Fibroblast of lung (primary cell): Measurements from ENCODE around the gene ZNF580. TPM values are rescaled to one million over a fixed set of nuclear protein-coding genes. Genes with fewer than 3 reads are reported as not detected.

Source experiments
- DNase-seq, 2 donors: peaks; one replicate each; pipeline versions ENCODE4 v3.0.0 to v3.0.0-alpha.2; 2010; ENCODE audit warnings: low read depth in 2 of 2
- H2AFZ ChIP-seq: 2 replicates; pipeline ENCODE4 v1.5.1; 2012; ENCODE audit warnings: low read length, control low read depth, inconsistent platforms
- H3K27ac ChIP-seq: 2 replicates; pipeline ENCODE4 v1.5.1; 2011; ENCODE audit warnings: low read length, control low read depth; ENCODE audit not compliant: insufficient read depth
- H3K27me3 ChIP-seq: 2 replicates; pipeline ENCODE4 v1.5.1; 2011; ENCODE audit warnings: mild to moderate bottlenecking, low read length; ENCODE audit not compliant: control insufficient read depth, insufficient read depth
- H3K36me3 ChIP-seq: 2 replicates; pipeline ENCODE4 v1.5.1; 2011; ENCODE audit warnings: low read length; ENCODE audit not compliant: control insufficient read depth, insufficient read depth
- H3K4me1 ChIP-seq: 2 replicates; pipeline ENCODE4 v1.5.1; 2011; ENCODE audit warnings: low read length; ENCODE audit not compliant: control insufficient read depth, insufficient read depth; ENCODE audit errors: extremely low read depth
- H3K4me2 ChIP-seq: 2 replicates; pipeline ENCODE4 v1.5.1; 2011; ENCODE audit warnings: low read length, control low read depth; ENCODE audit not compliant: insufficient read depth; ENCODE audit errors: extremely low read depth
- H3K4me3 ChIP-seq, 4 experiments: fragments of 200-600 bp in 1 of 4; sonication (generic) in 1 of 4; replicated peaks in 1 of 4; 2 replicates each; pipeline ENCODE4 v1.5.1; 2011 to 2016; ENCODE audit warnings: low read length in 4 of 4, low read depth in 3 of 4, mild to moderate bottlenecking in 3 of 4, control low read depth in 2 of 4, inconsistent platforms in 1 of 4, mixed read lengths in 1 of 4; ENCODE audit not compliant: insufficient read depth in 1 of 4; ENCODE audit errors: control extremely low read depth in 1 of 4
- H3K79me2 ChIP-seq: 2 replicates; pipeline ENCODE4 v1.5.1; 2012; ENCODE audit warnings: mild to moderate bottlenecking, low read length, inconsistent platforms; ENCODE audit not compliant: control insufficient read depth, insufficient read depth
- H3K9ac ChIP-seq: 2 replicates; pipeline ENCODE4 v1.5.1; 2011; ENCODE audit warnings: mild to moderate bottlenecking, low read length, control low read depth; ENCODE audit not compliant: insufficient read depth
- H3K9me3 ChIP-seq: 2 replicates; pipeline ENCODE4 v1.5.1; 2012; ENCODE audit warnings: low read depth, low read length; ENCODE audit not compliant: control insufficient read depth, insufficient read depth
- H4K20me1 ChIP-seq: 2 replicates; pipeline ENCODE4 v1.5.1; 2011; ENCODE audit warnings: low read length; ENCODE audit not compliant: control insufficient read depth, insufficient read depth; ENCODE audit errors: extremely low read depth
- CTCF ChIP-seq, 2 donors: IDR thresholded peaks in 1 of 2; conservative IDR thresholded peaks in 1 of 2; 1 replicate in 1 of 2; 2 replicates in 1 of 2; pipeline ENCODE4 v1.5.1; 2011 to 2012; ENCODE audit warnings: low read length in 2 of 2, control low read depth in 1 of 2, inconsistent platforms in 1 of 2, low read depth in 1 of 2, mild to moderate bottlenecking in 1 of 2
- EZH2 ChIP-seq: IDR thresholded peaks from 2 replicates; pipeline ENCODE4 v1.5.1; 2012; ENCODE audit warnings: low read length, control low read depth, mild to moderate bottlenecking; ENCODE audit errors: missing control alignments
- polyA plus RNA-seq, 2 donors: library from polyadenylated mRNA; depleted of rRNA in 1 of 2; stranded (reverse) in 1 of 2; unstranded in 1 of 2; fragments of >200 nt; gene quantifications; 2 replicates each; pipeline ENCODE4 v1.2.1, GENCODE V29; 2011 to 2012; ENCODE audit warnings: missing spikeins in 1 of 2
- total RNA-seq: library from RNA; depleted of rRNA; stranded (reverse); fragments of >200 nt; gene quantifications from 2 replicates; pipeline ENCODE4 v1.2.1, GENCODE V29; 2014

ZNF580 gene
- total and polyA plus RNA-seq, 2 donors (not counting 1 experiment from before 2014, with no cell fraction given), result 4.1 to 7.2 TPM

- Histone ChIP-seq H2AFZ (no peak overlapping the region), H3K27ac (peak overlapping the region; percentile 42), H3K27me3 (no peaks in the 10 kb centered on the region), H3K9me3 (no peaks in the 10 kb centered on the region), H3K9ac (no peak overlapping the region), H3K4me1 (peaks cover 17% of the 10 kb centered on the region), H3K4me2 (no peak overlapping the region), H3K4me3 (no peak overlapping the region), H3K36me3 (peaks cover 23% of the 10 kb centered on the region), H3K79me2 (peaks cover 80% of the 10 kb centered on the region), H4K20me1 (peaks cover 2% of the 10 kb centered on the region)
- TF ChIP-seq EZH2 (no peak), CTCF (conservative IDR thresholded peaks at IDR 0.05 in 1 of 2, IDR thresholded peaks at IDR 0.05 in 1 of 2; ENCODE audit: low read depth in 1 of 2, low read length in 2 of 2) (no peak)
- peak in 1 of 2 donors; percentile 19 for DNase-seq
Measured at GRCh38 chr19:55679343-55680257, 38.8 kb downstream of the ZNF580 start.

- H3K9me3 ChIP-seq, result no peaks in the 10 kb centered on the region
- H3K9ac ChIP-seq, result no peak overlapping the region
- peaks cover 2% of the 10 kb centered on the region for H4K20me1 ChIP-seq
- no peak overlapping the region for H2AFZ ChIP-seq
- H3K27ac ChIP-seq, result no peak overlapping the region
- no peak overlapping the region for H3K4me3 ChIP-seq
- peaks cover 29% of the 10 kb centered on the region for H3K36me3 ChIP-seq
- H3K4me2 ChIP-seq, result no peak overlapping the region
- TF ChIP-seq CTCF (conservative IDR thresholded peaks at IDR 0.05 in 1 of 2, IDR thresholded peaks at IDR 0.05 in 1 of 2; ENCODE audit: low read depth in 1 of 2, low read length in 2 of 2), result no peak
- TF ChIP-seq EZH2, result no peak
- peaks cover 17% of the 10 kb centered on the region for H3K4me1 ChIP-seq
- peaks cover 86% of the 10 kb centered on the region for H3K79me2 ChIP-seq
- H3K27me3 ChIP-seq, result no peaks in the 10 kb centered on the region
- DNase-seq, result no peak
Measured at GRCh38 chr19:55680339-55681130, 39.7 kb downstream of the ZNF580 start.
